Measurements from ENCODE around the gene TRIP4. TPM values are rescaled to one million over a fixed set of nuclear protein-coding genes. Genes with fewer than 3 reads are reported as not detected.
A peak's percentile ranks its signal among the peaks of the same experiment; 100 is the strongest.
"Not testable (repeated sequence)": the region's sequence is repeated elsewhere in the genome, so short reads cannot be mapped to it uniquely, and the experiment has no call there.

The TRIP4 gene
- total RNA-seq, 1 donor from 2014 or later, result 20.7 TPM

DNA sequence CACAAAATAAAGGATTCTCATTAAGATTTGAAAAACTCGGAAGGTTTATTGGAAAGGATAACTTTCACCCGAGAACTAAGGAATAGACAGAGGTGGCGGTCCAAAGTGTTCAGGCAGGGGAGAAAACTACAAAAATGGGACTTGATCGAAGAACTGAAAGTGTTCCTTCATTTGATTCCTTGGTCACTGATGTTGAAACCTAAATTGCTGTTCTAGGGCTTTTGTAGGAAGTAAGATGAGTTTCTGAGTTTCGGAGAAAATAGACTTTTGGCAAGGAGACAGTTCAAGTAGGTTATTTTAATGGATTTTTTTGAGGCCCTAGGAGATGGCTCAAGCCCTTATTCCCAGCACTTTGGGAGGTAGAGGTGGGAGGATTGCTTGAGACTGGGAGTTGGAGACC is 1.4 kb downstream of the TRIP4 start:
- peaks cover 14% of the 10 kb centered on the region for H3K4me1 Mint-ChIP-seq (ENCODE audit: low read depth)
- DNase-seq (ENCODE audit: low spot score), result no peak
- no peaks in the 10 kb centered on the region for H3K27me3 Mint-ChIP-seq (ENCODE audit: low read depth)
- H3K4me3 Mint-ChIP-seq (ENCODE audit: low read depth), result peak overlapping the region; percentile 100
- intact Hi-C loops (cut with micrococcal nuclease), result loop anchor here (5.0 to 10.0 kb wide), 2 partner anchors 53 to 294 kb away; partner anchors contain the start of genes CIAO2A and SNX1
- H3K9me3 Mint-ChIP-seq, result no peaks in the 10 kb centered on the region
- peaks cover 8% of the 10 kb centered on the region for H3K36me3 Mint-ChIP-seq (ENCODE audit: low read depth)
- no peak overlapping the region for H3K27ac Mint-ChIP-seq

DNA sequence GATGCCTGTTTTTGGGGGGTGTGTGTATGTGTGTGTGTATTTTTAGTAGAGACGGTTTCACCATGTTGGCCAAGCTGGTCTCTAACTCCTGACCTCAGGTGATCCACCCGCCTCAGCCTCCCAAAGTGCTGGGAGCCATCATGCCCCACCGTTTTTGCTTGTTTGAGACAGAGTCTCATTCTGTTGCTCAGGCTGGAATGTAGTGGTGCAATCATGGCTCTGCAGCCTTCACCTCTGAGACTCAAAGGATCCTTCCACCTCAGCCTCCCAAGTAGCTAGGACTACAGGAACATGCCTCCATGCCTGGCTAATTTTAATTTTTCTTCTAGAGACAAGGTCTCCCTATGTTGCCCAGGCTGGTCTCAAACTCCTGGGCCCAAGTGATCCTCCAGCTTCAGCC is 4.8 kb downstream of the TRIP4 start:
- Mint-ChIP-seq H3K36me3 (ENCODE audit: low read depth) (peaks cover 30% of the 10 kb centered on the region), H3K4me1 (ENCODE audit: low read depth) (peaks cover 14% of the 10 kb centered on the region)
- intact Hi-C loops (cut with micrococcal nuclease); H3K27ac Mint-ChIP-seq; H3K9me3 Mint-ChIP-seq; DNase-seq (ENCODE audit: low spot score); H3K4me3 Mint-ChIP-seq (ENCODE audit: low read depth); H3K27me3 Mint-ChIP-seq (ENCODE audit: low read depth): not testable (repeated sequence)

DNA sequence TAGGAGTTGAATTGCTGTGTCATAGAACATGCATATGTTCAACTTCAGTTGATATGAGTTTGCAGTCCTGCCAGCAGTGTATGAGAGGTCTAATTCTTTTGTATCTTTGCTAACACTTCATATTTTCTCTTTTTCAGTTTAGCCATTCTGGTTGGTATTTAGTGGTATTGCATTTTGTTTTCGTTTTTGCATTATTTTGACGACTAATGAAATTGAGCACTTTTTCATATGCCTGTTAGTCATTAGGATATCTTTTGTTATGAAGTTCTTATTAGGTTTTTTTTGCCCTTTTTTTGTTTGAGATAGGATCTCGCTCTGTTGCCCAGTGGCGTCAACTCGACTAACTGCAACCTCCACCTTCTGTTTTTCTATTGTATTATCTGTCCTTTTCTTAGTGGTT is 9.2 kb downstream of the TRIP4 start:
- Mint-ChIP-seq H3K27ac (no peak overlapping the region), H3K9me3 (no peaks in the 10 kb centered on the region), H3K36me3 (ENCODE audit: low read depth) (peaks cover 50% of the 10 kb centered on the region), H3K4me1 (ENCODE audit: low read depth) (no peaks in the 10 kb centered on the region), H3K27me3 (ENCODE audit: low read depth) (no peaks in the 10 kb centered on the region), H3K4me3 (ENCODE audit: low read depth) (no peak overlapping the region)
- DNase-seq (ENCODE audit: low spot score), result no peak
- intact Hi-C loops (cut with micrococcal nuclease), result no loop called here

DNA sequence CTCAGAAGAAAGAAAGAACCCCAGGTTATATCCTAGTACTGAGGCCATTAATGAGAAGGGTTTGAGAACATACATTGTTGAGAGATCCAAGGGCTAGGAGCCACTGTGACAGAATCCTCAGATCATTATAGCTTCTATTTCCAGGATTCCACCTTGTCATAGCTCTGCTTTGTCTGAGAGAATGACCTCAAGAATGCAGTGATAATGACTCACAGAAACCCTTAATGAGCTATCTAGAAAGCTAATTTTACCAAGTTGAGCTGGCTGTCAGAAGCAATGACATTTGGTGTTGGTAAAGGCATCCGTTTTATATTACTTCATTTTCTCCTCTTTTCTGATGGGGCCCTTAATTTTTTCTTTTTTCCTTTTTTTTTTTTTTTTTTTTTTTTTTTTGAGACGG is 10.9 kb downstream of the TRIP4 start:
- H3K27me3 Mint-ChIP-seq (ENCODE audit: low read depth), result no peaks in the 10 kb centered on the region
- H3K4me1 Mint-ChIP-seq (ENCODE audit: low read depth), result no peaks in the 10 kb centered on the region
- peaks cover 50% of the 10 kb centered on the region for H3K36me3 Mint-ChIP-seq (ENCODE audit: low read depth)
- intact Hi-C loops (cut with micrococcal nuclease), result no loop called here
- no peak overlapping the region for H3K27ac Mint-ChIP-seq
- H3K4me3 Mint-ChIP-seq (ENCODE audit: low read depth), result no peak overlapping the region
- DNase-seq (ENCODE audit: low spot score), result no peak
- H3K9me3 Mint-ChIP-seq, result no peaks in the 10 kb centered on the region

DNA sequence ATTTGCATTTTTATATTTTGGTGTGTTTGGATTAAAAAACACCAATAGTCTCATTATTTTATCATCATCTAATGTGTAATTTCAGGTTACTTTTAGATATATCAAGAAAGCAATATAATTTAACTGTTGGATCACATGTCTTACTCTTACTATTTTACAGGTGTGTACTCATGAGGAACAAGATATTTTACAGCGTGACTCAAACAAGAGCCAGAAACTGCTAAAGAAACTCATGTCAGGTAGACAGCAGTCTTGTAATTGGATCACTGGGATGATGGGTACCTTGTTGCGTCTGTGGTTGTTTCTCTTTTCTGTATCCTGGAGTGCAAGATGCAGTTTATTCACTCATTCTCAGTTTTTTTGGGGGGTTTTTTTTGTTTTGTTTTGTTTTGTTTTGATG is 12.9 kb downstream of the TRIP4 start:
- Mint-ChIP-seq H3K4me3 (ENCODE audit: low read depth) (no peak overlapping the region), H3K36me3 (ENCODE audit: low read depth) (peaks cover 38% of the 10 kb centered on the region), H3K9me3 (no peaks in the 10 kb centered on the region), H3K27me3 (ENCODE audit: low read depth) (no peaks in the 10 kb centered on the region), H3K4me1 (ENCODE audit: low read depth) (no peaks in the 10 kb centered on the region), H3K27ac (no peak overlapping the region)
- intact Hi-C loops (cut with micrococcal nuclease), result no loop called here
- DNase-seq (ENCODE audit: low spot score), result no peak

DNA sequence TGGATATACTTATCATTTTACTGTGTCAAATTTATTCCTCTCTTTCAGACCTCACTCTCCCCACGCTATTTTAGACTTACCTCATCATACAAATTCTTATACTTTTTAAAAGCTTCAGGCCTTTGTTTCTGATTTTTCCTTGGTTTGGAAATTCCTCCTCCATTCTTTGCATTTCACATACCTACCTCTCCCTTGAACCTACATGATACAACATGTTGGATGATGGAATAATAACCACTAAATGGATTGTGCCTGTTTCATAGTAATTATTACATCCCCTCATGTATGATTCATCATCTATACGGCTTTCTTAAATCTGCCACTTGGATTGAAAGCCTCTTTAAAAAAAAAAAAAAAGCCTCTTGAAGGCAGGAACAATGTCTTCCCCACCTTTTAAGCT is 24.6 kb downstream of the TRIP4 start:
- peaks cover 3% of the 10 kb centered on the region for H3K4me1 Mint-ChIP-seq (ENCODE audit: low read depth)
- DNase-seq (ENCODE audit: low spot score), result no peak
- no peaks in the 10 kb centered on the region for H3K9me3 Mint-ChIP-seq
- intact Hi-C loops (cut with micrococcal nuclease), result no loop called here
- no peak overlapping the region for H3K27ac Mint-ChIP-seq
- no peaks in the 10 kb centered on the region for H3K27me3 Mint-ChIP-seq (ENCODE audit: low read depth)
- H3K36me3 Mint-ChIP-seq (ENCODE audit: low read depth), result peaks cover 60% of the 10 kb centered on the region
- no peak overlapping the region for H3K4me3 Mint-ChIP-seq (ENCODE audit: low read depth)

DNA sequence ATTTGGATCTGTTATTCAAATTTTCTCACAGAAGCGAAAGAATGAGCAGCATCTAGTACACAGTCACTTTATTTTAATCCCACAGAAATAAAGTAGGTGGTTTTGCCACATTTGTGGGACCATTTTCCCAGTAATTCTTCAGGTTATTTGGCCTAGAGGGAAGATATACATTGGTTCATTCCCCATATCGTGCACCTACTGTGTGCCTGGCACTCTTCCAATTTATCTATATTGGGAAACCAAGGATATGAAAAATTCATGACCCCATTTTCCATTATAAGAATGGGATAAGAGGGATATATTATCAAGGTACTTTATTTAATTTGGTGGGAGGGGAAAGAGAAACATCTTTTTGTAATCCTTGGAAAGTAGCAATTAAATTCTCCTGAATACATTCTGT is 35.1 kb downstream of the TRIP4 start:
- intact Hi-C loops (cut with micrococcal nuclease), result no loop called here
- H3K4me3 Mint-ChIP-seq (ENCODE audit: low read depth), result no peak overlapping the region
- H3K4me1 Mint-ChIP-seq (ENCODE audit: low read depth), result peaks cover 8% of the 10 kb centered on the region
- H3K36me3 Mint-ChIP-seq (ENCODE audit: low read depth), result peaks cover 40% of the 10 kb centered on the region
- H3K27ac Mint-ChIP-seq, result no peak overlapping the region
- DNase-seq (ENCODE audit: low spot score), result no peak
- no peaks in the 10 kb centered on the region for H3K27me3 Mint-ChIP-seq (ENCODE audit: low read depth)
- no peaks in the 10 kb centered on the region for H3K9me3 Mint-ChIP-seq

DNA sequence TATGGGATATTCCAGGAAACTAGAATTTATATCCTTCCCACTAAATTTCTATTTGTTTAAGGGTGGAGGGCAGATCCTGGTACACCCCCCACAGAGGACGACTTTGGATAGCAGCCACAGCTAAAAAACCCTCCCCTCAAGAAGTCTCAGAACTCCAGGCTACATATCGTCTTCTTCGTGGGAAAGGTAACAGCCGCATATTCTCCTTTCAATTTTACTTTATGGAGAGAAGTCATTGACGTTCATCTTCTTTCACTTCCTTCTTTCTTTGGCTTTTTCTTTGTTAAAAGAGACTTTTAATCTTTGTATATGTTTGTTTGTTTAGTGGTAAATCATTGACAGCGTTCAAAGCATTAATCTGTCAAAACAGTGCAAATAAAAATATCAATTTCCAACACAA is 36.3 kb downstream of the TRIP4 start:
- Mint-ChIP-seq H3K4me1 (ENCODE audit: low read depth) (peaks cover 15% of the 10 kb centered on the region), H3K27me3 (ENCODE audit: low read depth) (no peaks in the 10 kb centered on the region), H3K27ac (no peak overlapping the region), H3K36me3 (ENCODE audit: low read depth) (peaks cover 35% of the 10 kb centered on the region), H3K9me3 (no peaks in the 10 kb centered on the region), H3K4me3 (ENCODE audit: low read depth) (no peak overlapping the region)
- intact Hi-C loops (cut with micrococcal nuclease), result no loop called here
- no peak for DNase-seq (ENCODE audit: low spot score)

DNA sequence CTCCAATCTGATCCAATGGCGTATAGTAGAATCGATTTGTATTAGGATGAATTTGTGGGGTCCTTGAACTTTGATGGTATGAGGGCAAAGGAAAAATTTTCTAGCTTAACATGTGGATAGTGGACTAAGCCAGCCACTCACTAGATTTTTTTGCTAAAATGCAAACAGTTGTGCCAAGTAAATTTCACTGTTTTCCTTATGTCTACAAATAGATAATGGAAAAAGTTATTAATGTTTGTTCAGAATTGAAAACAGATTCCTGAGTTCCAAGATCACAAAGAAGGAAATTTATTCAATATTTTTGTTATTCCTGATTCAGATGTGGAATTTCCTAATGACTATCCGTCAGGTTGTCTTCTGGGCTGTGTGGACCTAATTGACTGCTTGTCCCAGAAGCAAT is 37.6 kb downstream of the TRIP4 start:
- Mint-ChIP-seq H3K27ac (no peak overlapping the region), H3K27me3 (ENCODE audit: low read depth) (no peaks in the 10 kb centered on the region), H3K4me3 (ENCODE audit: low read depth) (no peak overlapping the region), H3K4me1 (ENCODE audit: low read depth) (peaks cover 24% of the 10 kb centered on the region), H3K9me3 (no peaks in the 10 kb centered on the region), H3K36me3 (ENCODE audit: low read depth) (peaks cover 35% of the 10 kb centered on the region)
- intact Hi-C loops (cut with micrococcal nuclease), result loop anchor here (5.0 kb wide), 3 partner anchors 82 to 302 kb away; no protein-coding TSS in a partner anchor
- no peak for DNase-seq (ENCODE audit: low spot score)

DNA sequence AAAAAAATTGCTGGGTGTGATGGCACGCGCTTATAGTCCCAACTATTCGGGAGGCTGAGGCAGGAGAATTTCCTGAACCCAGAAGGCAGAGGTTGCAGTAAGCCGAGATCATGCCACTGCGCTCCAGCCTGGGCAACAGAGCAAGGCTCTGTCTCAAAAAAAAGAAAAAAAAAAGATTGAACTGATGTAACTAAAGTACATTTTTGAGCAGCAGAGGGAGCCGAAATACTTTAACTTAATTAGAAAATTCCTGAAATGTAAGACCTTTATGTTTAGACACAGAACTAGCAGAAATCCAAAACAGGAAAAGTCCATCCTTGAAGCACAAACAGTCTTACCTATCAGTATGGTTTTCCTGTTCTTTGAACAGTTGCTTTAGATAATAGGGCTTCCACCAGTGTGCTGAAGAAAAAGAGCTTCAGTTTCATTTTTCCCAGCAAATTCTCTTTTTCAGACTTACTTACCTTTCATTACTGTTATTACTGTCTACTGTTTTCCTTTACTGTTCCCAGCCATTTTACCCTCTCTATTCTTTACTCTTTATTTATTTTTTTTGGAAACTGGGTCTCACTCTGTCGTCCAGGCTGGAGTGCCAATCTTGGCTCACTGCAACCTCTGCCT is 39.3 kb downstream of the TRIP4 start:
- DNase-seq (ENCODE audit: low spot score), result no peak
- intact Hi-C loops (cut with micrococcal nuclease), result loop anchor here (5.0 kb wide), 3 partner anchors 80 to 300 kb away; no protein-coding TSS in a partner anchor
- peaks cover 30% of the 10 kb centered on the region for H3K4me1 Mint-ChIP-seq (ENCODE audit: low read depth)
- H3K4me3 Mint-ChIP-seq (ENCODE audit: low read depth), result no peak overlapping the region
- no peaks in the 10 kb centered on the region for H3K27me3 Mint-ChIP-seq (ENCODE audit: low read depth)
- H3K27ac Mint-ChIP-seq, result peak overlapping the region; percentile 42
- no peaks in the 10 kb centered on the region for H3K9me3 Mint-ChIP-seq
- H3K36me3 Mint-ChIP-seq (ENCODE audit: low read depth), result peaks cover 36% of the 10 kb centered on the region

DNA sequence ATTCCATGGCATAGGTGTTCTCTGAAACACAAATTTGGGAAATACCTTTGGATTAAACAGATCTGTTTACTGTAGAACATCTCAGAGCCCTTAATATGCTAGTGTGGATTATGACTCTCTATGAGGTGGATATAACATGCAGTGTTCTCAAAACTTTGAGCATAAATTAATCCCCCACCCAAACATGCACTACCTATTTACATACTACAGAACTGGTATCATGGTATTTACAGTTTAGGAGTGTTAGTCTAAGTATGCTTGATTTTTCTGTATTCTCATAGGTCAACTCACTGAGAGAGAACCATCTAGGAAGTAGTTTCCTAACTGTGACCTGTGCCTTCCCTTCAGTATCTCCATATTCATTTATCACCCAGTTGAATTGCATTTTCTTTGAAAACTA is 41.8 kb downstream of the TRIP4 start:
- Mint-ChIP-seq H3K27me3 (ENCODE audit: low read depth) (no peaks in the 10 kb centered on the region), H3K4me1 (ENCODE audit: low read depth) (peaks cover 32% of the 10 kb centered on the region), H3K36me3 (ENCODE audit: low read depth) (peaks cover 23% of the 10 kb centered on the region), H3K4me3 (ENCODE audit: low read depth) (no peak overlapping the region), H3K9me3 (no peaks in the 10 kb centered on the region), H3K27ac (peak overlapping the region; percentile 85)
- intact Hi-C loops (cut with micrococcal nuclease), result loop anchor here (1.0 to 5.0 kb wide), 4 partner anchors 31 to 298 kb away; partner anchors contain the start of gene ZNF609
- no peak for DNase-seq (ENCODE audit: low spot score)

DNA sequence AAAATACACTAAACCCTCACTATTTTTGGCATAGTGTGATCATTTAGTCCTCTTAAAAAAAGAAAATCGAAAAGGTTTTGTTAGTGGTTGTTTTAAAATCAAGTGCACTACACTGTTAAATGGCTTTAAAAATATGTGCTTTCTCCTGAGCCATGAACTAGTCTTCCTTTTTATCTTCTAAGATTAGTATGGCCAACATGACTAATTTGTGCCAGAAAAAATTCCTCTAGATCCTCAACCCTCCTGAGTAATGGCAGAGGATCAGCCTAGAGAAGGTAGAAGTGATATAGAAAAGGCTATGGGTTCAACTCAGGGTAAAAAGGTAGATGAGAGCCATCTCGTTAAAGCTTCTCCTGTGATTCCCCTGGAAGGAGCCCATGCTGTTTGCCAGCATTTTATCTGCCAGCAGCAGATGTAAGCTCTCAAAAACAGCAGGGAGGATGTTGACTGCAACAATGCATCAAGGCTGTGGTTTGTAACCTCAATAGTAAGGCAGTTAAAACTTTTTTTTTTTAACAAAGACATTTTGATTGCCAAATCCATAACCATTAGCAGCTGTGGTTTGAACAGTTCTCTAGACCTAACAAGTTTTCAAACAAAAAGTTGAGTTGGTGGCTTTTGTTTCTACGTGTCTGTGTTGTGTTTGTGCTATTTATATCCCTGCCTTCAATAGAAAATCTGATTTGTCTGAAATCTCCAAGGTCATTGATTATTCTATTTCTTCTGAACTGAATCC is 42.5 kb downstream of the TRIP4 start:
- H3K4me1 Mint-ChIP-seq (ENCODE audit: low read depth), result peaks cover 33% of the 10 kb centered on the region
- H3K9me3 Mint-ChIP-seq, result no peaks in the 10 kb centered on the region
- DNase-seq (ENCODE audit: low spot score), result peak; percentile 52
- intact Hi-C loops (cut with micrococcal nuclease), result loop anchor here (1.0 to 5.0 kb wide), 5 partner anchors 14 to 297 kb away; partner anchors contain the start of gene ZNF609
- peaks cover 20% of the 10 kb centered on the region for H3K36me3 Mint-ChIP-seq (ENCODE audit: low read depth)
- H3K4me3 Mint-ChIP-seq (ENCODE audit: low read depth), result peak overlapping the region; percentile 48
- H3K27ac Mint-ChIP-seq, result peak overlapping the region; percentile 85
- no peaks in the 10 kb centered on the region for H3K27me3 Mint-ChIP-seq (ENCODE audit: low read depth)

DNA sequence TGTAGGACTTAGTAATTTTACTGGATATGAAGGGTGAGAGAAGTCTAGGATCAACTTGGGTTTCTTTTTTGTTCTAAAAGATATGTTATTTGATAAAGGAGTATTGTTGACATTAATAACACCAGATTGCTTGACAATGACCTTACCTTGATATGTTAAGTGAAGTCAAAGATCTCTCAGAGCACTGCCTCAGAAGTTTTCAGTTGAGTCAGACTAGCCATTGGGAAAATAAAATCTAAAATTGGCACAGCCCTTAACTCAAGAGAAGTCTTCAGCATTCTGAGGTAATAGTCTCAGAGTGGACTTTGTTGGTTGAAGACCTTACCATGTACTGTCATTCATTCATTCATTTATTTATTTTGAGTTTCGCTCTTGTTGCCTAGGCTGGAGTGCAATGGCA is 50.3 kb downstream of the TRIP4 start:
- peaks cover 30% of the 10 kb centered on the region for H3K4me1 Mint-ChIP-seq (ENCODE audit: low read depth)
- H3K27ac Mint-ChIP-seq, result peak overlapping the region; percentile 50
- peaks cover 37% of the 10 kb centered on the region for H3K36me3 Mint-ChIP-seq (ENCODE audit: low read depth)
- H3K27me3 Mint-ChIP-seq (ENCODE audit: low read depth), result no peaks in the 10 kb centered on the region
- no peak overlapping the region for H3K4me3 Mint-ChIP-seq (ENCODE audit: low read depth)
- intact Hi-C loops (cut with micrococcal nuclease), result no loop called here
- DNase-seq (ENCODE audit: low spot score), result no peak
- H3K9me3 Mint-ChIP-seq, result no peaks in the 10 kb centered on the region

Measured in activated T-helper 2 cell treated with anti-CD3 and anti-CD28 coated beads, Interferon-gamma antibody, Interleukin-2, Interleukin-4, amounts not matched to agents 10 μg/mL and 5 μg/mL and 100 μg/mL, durations not matched to agents 14 hours and 24 hours and 36 hours (primary cell).